ENCODE results near the gene STX1B. TPM values are rescaled to one million over a fixed set of nuclear protein-coding genes. Genes with fewer than 3 reads are reported as not detected.

The STX1B gene
- total RNA-seq, 1 donor from 2014 or later = under 0.01 TPM

DNA sequence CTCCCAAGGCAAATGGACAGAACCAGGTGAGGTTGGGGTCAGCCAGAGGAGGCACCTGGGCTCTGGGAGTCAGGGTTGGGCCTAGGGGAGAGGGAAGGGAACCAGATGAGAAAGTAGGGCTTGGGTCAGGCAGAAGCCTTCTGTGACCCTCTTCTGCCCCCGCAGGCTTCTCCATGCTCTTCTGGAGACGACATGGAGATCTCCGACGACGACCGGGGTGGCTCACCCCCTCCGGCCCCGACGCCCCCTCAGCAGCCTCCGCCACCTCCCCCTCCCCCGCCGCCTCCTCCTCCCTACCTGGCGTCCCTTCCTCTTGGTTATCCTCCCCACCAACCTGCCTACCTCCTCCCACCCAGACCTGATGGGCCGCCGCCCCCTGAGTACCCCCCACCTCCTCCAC lies 45.0 kb downstream of the STX1B start:
- Histone ChIP-seq H3K27me3 (ENCODE audit: control insufficient read depth, insufficient read depth, low read length) (no peaks in the 10 kb centered on the region), H3K36me3 (ENCODE audit: control insufficient read depth, insufficient read depth, low read length) (peaks cover 44% of the 10 kb centered on the region), H3K4me3 (ENCODE audit: low read depth, low read length) (no peak overlapping the region)
- DNase-seq (ENCODE audit: low read depth) (no peak), FAIRE-seq (no peak)
- TF ChIP-seq, protein P1, sequence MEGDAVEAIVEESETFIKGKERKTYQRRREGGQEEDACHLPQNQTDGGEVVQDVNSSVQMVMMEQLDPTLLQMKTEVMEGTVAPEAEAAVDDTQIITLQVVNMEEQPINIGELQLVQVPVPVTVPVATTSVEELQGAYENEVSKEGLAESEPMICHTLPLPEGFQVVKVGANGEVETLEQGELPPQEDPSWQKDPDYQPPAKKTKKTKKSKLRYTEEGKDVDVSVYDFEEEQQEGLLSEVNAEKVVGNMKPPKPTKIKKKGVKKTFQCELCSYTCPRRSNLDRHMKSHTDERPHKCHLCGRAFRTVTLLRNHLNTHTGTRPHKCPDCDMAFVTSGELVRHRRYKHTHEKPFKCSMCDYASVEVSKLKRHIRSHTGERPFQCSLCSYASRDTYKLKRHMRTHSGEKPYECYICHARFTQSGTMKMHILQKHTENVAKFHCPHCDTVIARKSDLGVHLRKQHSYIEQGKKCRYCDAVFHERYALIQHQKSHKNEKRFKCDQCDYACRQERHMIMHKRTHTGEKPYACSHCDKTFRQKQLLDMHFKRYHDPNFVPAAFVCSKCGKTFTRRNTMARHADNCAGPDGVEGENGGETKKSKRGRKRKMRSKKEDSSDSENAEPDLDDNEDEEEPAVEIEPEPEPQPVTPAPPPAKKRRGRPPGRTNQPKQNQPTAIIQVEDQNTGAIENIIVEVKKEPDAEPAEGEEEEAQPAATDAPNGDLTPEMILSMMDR (IDR thresholded peaks at IDR 0.05; ENCODE audit: insufficient read depth, low read length, severe bottlenecking) = no peak

DNA sequence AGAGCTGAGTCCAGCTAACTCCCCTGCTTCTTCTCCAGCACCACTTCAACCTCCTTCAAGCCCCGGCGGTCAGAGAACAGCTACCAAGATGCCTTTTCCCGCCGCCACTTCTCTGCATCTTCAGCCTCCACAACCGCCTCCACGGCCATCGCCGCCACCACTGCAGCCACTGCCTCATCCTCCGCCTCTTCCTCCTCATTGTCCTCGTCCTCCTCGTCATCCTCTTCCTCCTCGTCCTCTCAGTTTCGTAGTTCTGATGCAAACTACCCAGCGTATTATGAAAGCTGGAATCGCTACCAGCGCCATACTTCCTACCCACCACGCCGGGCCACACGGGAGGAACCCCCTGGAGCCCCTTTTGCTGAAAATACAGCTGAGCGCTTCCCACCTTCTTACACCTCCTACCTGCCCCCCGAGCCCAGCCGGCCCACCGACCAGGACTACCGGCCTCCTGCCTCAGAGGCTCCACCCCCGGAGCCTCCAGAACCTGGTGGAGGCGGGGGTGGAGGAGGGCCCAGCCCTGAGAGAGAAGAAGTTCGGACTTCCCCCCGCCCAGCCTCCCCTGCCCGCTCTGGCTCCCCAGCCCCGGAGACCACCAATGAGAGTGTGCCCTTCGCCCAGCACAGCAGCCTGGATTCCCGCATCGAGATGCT lies 45.7 kb downstream of the STX1B start:
- TF ChIP-seq, protein P1 (IDR thresholded peaks at IDR 0.05; ENCODE audit: insufficient read depth, low read length, severe bottlenecking) = no peak
- Histone ChIP-seq H3K27me3 (ENCODE audit: control insufficient read depth, insufficient read depth, low read length) (no peaks in the 10 kb centered on the region), H3K36me3 (ENCODE audit: control insufficient read depth, insufficient read depth, low read length) (peaks cover 48% of the 10 kb centered on the region), H3K4me3 (ENCODE audit: low read depth, low read length) (no peak overlapping the region)
- DNase-seq (ENCODE audit: low read depth) = no peak
- no peak for FAIRE-seq

DNA sequence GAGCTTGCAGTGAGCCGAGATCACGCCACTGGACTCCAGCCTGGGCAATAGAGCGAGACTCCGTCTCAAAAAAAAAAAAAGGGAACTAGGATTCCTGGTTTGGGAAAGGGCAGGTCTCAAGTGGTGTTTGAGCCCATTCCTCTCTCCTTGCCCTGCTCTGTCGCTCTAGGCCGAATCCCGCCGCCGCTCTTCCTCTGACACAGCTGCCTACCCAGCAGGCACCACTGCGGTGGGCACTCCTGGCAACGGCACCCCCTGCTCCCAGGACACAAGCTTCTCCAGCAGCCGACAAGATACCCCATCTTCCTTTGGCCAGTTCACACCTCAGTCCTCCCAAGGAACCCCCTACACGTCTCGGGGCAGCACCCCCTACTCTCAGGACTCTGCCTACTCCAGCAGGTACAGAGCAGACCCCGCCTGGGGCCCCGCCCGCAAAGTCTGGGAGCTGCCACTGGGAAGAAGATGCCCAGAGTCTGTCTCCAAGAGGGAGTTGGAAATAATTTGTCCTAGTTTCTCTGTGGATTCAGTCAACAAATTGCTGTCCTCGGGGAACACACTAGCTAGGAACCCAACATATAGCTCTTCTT lies 46.4 kb downstream of the STX1B start:
- TF ChIP-seq, protein P1 (IDR thresholded peaks at IDR 0.05; ENCODE audit: insufficient read depth, low read length, severe bottlenecking) = no peak
- FAIRE-seq = no peak
- Histone ChIP-seq H3K4me3 (ENCODE audit: low read depth, low read length) (no peak overlapping the region), H3K27me3 (ENCODE audit: control insufficient read depth, insufficient read depth, low read length) (no peaks in the 10 kb centered on the region), H3K36me3 (ENCODE audit: control insufficient read depth, insufficient read depth, low read length) (peaks cover 47% of the 10 kb centered on the region)
- DNase-seq (ENCODE audit: low read depth) = no peak

DNA sequence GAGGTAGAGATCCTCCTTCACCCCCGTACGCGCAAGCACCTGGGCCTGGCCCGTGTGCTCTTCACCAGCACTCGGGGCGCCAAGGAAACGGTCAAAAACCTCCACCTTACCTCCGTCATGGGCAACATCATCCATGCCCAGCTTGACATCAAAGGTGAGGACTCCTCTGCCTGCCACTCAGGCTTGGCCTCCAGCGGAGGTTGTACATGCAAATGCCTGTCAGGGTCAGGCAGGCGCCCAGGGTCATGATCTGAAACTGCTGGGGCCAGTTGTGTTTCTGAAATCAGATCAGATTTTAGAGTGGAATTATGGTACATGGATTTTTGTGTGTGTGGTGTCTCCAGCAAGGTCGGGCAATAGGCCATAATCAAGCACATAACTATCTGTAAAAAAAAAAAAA lies 49.1 kb downstream of the STX1B start:
- FAIRE-seq (no peak), DNase-seq (ENCODE audit: low read depth) (no peak)
- no peak overlapping the region for H3K4me3 ChIP-seq (ENCODE audit: low read depth, low read length)
- H3K36me3 ChIP-seq (ENCODE audit: control insufficient read depth, insufficient read depth, low read length) = peaks cover 36% of the 10 kb centered on the region
- TF ChIP-seq, protein P1 (IDR thresholded peaks at IDR 0.05; ENCODE audit: insufficient read depth, low read length, severe bottlenecking) = no peak
- no peaks in the 10 kb centered on the region for H3K27me3 ChIP-seq (ENCODE audit: control insufficient read depth, insufficient read depth, low read length)

DNA sequence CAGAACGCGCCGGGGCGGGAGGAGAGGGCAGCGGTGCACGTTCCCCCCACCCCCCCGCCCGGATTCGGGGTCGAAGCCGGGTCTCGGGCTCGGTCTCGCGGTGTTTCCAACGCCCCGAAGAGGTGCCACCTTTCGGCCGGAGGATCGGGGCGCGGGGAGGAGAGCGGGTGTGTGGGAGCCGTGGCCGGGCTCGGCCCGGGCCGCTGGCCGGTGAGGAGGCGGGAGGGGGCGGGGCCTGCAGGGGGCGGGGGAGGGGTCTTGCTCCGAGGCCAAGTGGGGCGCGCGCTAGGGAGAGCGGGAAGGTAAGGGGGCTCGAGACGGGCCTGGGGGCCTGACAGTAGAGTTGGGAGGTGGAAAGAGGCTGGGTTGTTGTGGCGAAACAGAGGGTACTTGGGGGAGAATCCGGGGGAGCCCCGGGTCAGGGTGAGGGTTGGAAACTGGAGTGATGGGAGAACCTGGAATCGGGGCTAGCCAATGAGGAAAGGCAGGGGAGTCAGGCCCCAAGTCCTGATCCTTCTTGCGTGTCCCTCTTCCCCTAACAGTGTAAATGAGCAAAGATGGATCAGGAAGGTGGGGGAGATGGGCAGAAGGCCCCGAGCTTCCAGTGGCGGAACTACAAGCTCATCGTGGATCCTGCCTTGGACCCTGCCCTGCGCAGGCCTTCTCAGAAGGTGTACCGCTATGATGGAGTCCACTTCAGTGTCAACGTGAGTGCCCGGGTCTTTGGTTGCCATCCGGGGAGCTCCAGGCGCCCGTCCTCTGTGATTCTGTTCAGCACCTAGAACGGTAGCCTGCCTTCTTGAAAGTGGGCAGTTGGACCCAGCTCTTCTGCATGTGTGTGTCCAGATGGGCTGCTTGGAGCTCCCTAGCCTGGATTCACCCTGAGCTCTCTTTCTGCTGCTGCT lies 52.0 kb downstream of the STX1B start:
- DNase-seq (ENCODE audit: low read depth) (no peak), FAIRE-seq (no peak)
- H3K36me3 ChIP-seq (ENCODE audit: control insufficient read depth, insufficient read depth, low read length) = peaks cover 25% of the 10 kb centered on the region
- TF ChIP-seq, protein P1 (IDR thresholded peaks at IDR 0.05; ENCODE audit: insufficient read depth, low read length, severe bottlenecking) = no peak
- H3K4me3 ChIP-seq (ENCODE audit: low read depth, low read length) = peak overlapping the region; percentile 82
- no peaks in the 10 kb centered on the region for H3K27me3 ChIP-seq (ENCODE audit: control insufficient read depth, insufficient read depth, low read length)

Measured in bronchial epithelial cell (primary cell).